Stimulated activated CD8-positive, alpha-beta memory T cell treated with anti-CD3 and anti-CD28 coated beads, Interleukin-4, amount 100 ng/mL, for 24 hours (primary cell): ENCODE data around the gene IGSF9B.

ENCODE experiments used
- DNase-seq: peaks from one replicate; pipeline ENCODE4 v3.0.0-alpha.2; 2020; ENCODE audit warnings: low read depth

The IGSF9B gene

DNA sequence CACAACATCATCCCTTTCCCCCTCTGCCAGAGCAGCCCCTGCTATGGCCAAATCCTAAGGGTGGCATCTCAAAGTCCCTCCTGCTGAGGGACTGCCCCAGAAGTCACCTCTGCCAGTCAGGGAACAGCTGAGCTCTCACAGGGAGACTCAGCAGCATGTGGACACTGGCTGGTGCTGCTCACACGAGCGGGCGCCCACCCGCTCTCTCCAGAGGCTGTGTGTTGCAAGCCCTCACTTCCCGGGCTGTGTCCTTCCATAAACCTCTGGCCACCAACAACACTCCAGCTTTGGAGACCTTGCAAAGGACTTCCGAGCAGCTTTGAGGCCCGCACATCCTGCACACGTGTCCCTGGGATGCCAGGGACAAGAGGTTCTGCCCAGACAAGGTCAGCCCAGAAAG is 2.8 kb downstream of the IGSF9B start:
- DNase-seq = no peak

DNA sequence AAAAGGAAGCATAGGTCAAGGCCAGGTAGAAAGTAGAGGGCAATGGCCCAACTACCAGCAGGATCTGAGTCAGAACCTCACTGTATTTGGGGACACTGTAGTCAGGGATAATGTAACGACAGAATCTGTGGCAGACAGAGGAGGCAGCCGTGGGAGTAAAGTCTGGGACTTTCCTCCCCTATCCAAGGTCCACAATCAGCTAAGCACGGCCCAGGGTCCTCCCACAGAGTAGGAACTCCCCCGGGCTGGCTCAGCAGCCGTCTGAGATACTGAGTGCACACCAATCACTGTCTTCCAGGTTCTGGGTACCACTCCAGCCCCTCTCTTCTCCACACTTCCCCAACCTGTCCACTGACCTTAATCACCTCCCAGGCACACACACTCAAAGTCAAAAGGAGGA is 3.2 kb downstream of the IGSF9B start:
- DNase-seq = no peak

DNA sequence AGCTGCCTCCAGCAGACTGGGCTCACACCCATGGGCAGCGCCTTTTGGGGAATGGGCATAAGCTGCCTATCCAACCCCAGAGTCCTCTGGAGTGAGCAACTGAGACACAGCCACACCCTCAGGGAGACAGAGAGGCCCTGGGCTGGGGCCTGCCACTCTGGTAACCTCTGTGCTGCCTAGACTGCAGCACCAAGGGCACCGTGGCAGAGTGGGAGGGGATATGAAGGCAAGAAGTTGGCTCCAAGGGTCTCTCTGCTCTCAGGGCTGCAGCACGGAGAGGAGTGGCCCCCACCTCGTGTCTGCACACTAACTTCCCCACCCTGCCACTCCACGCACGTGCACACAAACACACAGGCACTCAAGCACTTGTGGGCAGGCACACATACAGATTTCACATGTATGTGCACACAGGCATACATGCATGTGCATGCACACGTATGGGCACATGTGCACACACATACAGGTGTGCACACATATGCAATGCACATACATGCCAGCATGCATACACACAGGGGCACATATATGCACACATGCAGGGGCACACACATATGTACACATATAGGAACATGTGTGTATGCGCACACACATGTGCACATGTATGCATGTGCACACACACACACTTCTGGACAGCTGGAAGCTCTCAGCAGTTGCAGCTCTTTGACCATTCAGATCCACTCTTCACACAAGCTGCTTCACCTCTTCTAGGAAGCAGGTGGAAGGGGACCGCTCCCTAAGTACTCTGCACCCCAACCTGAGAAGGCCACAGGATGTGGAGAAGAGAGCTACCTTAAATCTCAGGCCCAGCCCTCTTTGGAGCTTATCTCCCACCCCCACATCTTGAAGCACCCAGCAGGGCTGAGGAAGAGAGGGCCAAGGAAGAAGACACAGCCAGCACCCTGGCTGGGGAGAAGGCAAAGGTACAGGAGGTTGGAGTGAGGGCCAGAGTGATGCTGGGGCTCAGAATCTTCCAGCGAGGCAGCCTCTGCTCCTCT is 4.3 kb downstream of the IGSF9B start:
- no peak for DNase-seq

DNA sequence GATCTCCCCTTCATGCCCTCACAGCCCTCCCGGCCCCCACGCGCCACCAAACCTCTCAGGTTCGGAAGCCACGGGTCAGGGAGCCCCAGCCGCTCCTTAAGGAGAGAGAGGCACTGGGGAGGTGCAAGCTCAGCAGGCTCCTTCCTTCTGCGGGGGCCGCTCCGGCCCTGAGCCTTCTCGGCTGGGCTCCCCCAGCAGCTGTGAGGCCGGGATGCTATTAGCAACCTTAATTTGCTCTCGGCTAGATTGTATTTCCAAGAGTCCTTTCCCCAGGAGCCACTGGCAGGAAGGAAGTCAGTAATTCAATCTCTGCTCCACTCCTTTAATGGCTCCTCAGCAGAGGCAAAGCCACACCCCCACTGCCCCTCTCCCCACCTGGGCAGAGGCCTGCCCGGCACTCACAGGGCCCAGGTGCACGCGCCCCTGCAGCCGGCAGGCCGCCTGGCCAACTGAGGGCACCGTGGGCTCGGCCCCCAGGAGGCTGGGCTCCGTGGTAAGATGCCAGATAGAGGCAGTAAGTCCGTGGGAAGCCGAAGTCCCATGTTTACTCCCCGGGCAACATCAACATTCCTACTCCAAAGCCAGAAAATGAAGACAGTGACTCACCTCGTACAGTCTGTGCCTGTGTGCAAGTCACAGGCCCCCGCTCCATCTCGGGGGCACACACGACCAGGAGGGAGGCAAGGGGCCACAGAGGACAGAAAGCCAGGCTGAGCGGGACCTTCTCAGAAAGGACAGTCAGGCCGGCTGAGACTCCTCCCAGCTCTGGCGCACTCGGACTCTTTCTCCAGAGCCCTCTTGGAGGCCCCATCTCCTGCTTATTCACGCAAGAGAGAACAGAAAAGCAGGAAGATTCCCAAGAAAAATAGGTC is 5.2 kb downstream of the IGSF9B start:
- DNase-seq = no peak

DNA sequence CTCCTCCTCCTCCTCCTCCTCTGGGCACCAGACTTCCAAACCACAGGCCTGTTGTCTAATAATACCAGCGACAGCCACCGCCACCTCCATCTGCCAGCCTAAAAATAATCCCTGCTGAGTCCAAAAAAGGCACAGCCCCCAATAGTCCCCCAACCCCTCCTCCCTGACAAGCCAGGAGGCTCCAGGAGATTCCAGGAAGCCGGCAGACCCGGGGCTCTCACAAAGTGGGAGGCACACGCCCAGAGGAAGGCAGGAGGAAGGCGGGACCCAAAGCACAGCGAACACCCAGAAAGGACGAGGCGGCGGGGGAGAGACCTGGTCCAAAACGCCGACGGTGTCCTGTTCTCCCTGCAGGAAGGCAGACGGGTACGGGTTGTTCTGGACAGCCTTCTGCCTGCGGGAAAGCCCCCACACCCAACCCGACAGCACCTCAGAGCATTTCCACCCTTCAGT is 5.9 kb downstream of the IGSF9B start:
- no peak for DNase-seq

DNA sequence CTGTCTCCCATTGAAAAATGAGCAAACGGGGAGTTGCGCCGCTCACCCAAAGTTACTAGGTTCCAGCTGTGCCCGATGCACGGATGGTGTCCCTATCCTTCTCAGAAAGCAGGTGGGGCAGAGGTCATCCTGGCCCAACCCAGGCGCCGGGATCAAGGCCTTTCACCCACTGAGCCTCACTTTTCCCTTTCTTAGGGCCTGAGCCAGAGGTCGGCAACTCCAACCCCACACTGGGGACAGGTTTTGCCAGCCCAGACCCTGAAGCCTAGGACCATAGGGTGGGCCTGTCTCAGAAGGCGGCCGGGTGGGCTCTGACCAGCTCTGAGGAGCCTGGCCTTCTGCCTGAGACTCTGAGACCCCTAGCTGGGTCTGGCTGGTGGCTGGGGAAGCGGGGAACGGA is 6.3 kb downstream of the IGSF9B start:
- no peak for DNase-seq

DNA sequence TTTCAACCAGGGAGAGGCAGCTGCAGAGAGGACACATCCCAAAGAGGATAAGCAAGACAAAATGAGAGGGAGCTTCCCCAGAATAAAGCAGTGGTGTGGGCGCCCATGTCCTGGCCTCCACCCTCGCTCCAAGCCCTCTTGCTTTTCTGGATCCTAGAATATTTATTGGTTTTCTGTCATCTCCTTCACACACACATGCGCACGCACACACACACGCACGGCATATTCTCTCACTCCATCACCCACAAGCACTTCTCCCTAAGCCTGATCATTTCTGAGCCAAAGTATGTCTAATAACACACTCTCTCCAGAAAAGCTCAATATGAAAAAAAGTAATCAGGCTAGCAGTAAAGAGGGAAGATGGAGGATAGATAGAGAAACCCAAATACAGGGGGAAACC is 7.6 kb downstream of the IGSF9B start:
- DNase-seq = no peak

DNA sequence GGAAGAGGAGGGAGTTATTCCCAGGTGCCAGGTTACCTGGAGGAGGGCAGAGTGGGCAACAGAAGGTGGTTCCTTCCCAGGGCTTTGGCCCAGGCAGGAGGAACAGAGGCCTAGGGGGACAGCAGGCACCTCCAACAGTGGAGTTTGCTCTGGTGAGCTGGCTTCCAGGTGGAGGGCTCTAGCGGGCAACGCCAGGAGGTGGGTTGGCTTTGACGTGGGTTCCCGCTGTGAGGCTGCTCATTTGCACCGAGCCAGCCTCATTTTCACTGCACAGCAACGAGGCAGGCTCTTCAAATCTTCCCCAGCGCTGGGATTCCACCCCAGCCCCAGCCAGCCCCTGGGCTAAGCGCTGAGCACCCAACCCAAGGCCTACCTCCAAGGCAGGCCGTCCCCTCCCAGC is 8.1 kb downstream of the IGSF9B start:
- no peak for DNase-seq

DNA sequence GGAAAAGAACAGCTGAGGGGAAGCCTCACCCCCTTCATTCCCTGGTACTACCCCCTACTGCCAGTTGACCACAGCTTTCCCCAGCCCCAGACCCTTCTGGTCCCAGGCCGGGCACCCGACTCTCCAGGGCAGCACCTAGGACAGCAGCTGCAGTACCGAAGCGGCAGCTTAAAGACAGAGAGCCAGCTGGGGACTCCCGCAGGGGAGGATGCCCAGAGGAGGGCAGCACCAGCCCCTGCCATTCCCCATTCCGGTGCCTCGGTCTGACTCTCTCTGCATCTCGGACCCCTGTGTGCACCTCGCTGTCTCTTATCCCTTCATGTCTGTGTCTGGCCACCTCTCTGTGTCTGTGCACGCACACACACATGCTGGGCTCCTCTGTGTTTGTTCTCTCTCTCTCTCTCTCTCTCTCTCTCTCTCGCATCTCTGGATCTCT is 9.4 kb downstream of the IGSF9B start:
- DNase-seq = peak; percentile 29

DNA sequence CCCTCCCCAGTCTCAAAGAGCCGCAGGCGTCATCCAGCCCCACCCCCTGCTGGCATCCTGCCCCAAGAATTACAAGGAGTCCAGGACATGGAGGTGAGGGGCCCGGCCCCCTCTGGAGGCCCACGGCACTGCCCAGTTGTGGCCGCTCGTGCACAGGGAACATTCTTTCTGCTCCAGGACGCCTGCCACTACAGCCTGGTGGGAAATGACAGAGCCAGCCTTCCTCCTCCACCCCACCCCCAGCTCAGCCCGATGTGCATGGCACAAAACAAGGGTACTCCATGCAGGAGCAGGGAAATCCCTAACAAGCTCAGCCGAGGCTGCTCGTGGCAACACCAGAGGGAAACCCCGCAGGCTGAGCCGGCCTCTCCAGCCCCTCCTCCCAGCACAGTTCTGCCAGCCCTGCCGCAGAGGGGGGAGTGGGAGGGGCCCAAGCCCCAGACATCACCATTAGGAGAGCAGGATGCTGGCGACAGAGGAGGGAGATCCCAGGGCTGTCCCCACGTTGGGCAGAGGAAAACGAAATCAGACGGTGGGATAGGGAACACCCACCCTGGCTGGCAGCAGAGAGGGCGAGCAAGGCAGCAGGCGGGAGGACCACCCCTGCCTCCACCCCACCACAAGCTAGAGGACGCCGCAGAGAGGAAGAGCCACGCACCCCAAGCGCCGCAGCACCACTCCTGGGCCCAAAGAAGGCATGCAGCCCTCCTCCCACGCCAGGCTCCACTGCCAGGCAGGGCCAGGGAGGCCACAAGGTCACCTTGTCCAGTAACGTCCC is 10.0 kb downstream of the IGSF9B start:
- no peak for DNase-seq

DNA sequence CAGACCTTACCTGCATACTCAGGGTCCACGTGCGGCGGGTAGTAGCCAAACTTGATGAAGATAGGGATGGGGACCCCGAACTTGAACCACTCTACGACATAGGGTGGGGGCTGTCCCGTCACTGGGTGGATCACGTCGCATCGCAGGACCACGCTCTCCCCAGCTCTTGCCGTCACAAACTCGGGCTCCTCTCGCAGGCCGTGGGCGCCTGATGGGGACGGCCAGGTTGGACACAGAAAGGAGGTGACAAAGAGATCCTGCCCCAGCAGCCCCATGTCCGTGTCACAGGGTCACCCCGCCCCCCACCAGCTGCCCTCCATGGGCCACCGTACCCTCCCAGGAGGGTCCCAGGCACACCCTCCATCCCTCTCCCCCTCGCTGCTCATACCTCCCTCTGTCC is 10.7 kb downstream of the IGSF9B start:
- DNase-seq = no peak

DNA sequence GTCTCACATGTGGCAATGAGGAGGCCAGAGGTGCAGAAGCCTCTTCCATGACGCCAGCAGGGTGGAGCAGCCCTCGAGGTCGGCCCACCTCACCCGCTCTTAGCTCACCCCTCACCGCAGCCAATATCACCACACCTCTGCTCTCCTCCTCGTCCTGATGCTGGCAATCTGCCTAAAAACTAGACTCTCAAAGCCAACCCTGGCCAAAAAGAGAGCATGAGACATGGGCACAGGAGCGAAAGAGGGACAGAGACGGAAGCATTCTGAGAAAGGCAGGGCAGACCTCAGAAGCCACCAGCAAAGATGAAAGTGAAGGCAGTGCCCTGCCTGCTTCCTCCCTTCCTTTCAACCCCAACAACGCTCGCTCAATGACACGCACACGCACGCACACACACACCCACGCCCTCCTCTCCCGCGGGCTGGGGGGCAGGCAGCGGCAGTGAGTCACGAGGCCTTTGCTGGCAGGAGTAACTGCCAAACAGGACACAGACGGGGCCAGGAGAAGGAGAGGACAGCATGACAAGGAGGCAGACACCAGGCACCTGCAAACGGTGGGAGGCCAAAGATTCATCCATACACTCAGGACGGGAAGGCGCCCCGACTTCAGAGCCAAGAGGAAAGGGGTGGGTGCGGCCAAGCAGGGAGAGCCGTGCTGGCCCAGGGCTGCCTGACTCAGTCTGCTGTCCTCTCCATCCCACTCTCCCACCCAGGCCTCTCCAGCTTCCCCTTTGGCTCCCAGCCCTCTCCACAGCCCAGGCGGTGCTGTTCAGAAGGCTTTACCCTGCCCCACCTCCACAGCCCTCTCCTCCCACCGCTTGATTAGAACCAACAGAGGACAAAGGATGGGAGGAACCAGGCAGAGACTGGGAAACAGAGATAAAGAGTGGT is 11.4 kb downstream of the IGSF9B start:
- peak; percentile 72 for DNase-seq

DNA sequence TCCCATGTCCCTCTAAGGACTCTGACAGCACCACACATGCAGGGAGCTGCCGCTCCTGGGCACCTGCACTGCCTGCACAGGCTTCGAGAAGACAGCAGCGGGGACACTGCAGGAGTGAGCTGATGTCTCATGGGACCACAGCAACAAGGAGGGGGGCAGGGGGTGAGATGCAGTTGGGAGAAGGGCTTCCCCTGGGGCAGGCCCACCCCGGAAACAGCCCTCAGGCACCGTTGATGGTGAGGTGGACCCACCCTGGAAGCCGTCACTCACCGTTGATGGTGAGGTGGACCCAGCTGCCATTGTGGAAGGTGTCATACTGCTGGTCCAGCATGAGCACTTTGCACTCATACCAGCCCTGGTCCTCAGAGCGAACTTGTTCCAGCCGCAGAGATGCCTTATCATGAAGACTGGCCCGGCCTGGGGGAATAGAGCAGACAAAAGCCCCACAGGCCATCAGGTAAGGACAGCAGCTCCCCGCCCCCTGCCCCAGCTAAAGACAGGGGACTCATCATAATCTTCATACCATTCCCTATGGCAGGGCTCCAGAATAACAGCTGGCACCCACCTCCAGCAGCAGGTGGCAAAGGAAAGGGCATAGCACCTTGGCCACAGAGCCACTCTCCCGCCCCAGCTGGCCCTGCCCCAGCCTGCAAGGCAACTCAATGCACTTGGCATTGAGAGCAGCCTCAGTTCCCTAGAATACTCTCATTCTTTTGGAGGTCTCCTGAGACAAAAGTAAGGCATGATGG is 12.6 kb downstream of the IGSF9B start:
- DNase-seq = no peak

DNA sequence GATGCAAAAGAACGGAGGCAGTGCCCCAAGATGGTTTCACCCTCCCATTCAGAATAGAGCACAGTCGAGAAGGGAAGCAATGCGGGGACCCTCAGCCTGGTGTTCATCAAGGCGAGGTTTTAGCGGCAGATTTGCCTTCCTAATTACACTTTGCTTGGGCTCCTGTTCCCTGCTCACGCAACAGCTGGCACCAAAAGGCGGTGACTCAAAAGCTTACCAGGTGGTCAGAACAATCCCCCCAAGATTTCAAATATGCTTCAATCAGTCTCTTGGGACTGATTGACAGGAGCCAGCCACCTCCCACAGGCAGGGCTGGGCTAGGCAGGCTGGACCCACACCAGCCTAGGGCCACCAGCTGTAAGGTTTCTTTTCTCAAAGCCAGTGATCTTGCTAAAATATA is 14.2 kb downstream of the IGSF9B start:
- DNase-seq = no peak

DNA sequence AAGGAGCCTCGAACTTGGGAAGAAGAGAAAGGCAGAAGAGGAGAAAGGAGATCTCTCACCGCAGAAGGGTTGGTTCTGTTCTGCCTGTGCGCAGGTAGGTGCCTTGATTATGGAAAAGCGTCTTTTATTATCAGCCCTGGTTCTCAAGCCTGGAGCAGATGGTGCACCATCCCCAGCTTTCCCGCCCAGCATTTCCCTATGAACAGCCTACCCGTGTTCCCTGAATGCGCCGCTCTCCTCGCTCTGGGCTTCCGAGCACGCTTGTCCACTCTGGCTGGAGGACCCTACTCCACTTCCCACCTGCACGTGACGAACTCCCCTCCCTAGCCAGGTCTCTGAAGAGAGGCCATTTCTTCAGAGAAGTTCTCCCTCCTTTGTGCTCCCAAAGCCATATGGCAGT is 15.2 kb downstream of the IGSF9B start:
- no peak for DNase-seq

DNA sequence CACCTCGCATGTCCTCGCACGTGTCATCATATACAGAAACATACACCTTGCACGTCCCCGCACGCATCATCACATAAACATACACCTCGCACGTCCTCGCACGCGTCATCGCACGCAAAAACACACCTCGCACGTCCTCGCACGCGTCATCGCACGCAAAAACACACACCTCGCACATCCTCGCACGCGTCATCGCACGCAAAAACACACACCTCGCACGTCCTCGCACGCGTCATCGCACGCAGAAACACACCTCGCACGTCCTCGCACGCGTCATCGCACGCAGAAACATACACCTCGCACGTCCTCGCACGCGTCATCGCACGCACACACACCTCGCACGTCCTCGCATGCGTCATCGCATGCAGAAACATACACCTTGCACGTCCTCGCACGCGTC is 16.7 kb downstream of the IGSF9B start:
- no peak for DNase-seq

DNA sequence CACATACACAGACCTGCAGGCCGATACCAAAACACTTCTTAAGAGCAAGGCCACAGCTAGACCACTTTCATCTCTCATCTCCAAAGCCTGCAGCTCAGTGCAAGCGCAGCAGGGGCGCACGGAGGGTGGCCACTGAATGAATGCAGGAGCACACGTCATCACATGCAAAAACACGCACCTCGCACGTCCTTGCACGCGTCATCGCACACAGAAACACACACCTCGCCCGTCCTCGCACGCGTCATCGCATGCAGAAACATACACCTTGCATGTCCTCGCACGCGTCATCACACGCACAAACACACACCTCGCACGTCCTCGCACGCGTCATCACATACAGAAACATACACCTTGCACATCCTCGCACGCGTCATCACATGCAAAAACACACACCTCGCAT is 17.2 kb downstream of the IGSF9B start:
- DNase-seq = no peak

DNA sequence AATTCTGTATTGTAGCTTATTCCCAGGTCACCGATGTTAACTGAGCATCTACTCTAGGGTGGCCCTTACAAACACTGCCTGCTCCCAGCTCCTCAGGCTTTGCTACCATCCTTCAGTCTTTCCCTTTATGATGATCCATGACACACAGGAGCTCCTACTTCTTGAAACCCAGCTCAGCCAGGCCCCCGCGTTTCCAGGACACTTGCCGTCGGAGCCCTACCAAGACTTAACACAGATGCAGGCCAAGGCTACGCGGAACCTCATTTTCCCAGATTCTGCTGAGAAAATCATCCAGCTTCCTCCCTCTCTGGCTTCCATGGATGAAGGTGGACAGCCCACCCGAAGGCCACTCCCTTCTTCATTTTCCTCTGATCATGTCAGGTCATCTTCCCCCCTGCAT is 18.6 kb downstream of the IGSF9B start:
- no peak for DNase-seq

DNA sequence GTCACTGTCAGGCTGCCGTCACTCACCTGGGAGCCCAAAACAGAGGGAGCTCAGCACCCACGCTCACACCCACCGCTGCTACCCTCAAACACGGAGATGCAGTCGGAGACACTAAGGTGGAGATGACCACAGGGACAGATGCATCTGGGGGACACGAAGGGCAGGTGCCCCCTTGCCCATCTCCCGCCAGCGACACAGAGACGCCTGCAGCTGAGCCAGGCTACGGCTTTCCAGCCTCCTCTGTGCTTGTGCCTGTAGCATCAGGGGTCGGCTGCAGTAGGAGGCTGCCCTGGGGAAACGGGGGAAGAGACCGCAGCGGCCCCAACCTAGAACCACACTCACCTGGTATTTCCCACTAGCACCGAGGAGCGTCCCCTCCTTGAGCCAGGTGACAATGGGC is 19.3 kb downstream of the IGSF9B start:
- DNase-seq = no peak

DNA sequence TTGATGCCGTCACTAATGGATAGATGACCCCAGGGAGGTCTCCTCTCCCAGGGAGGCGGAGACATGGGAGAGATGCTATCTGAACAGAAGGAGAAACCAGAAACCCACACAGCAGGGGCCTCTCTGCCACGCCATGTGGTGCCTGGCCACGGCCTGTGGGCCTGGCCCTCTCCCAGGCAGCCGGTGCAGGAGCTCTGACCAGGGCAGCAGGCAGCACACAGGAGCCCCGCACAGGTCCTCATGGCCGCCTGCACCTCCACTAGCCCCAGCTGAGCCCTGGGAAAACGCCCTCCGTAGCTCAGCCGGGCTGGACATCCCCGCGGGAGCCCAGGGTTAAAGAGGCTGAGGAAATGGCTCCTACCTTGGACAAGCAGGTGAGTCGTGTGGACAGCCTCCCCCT is 19.8 kb downstream of the IGSF9B start:
- no peak for DNase-seq
